Measurements from ENCODE around the gene MYZAP. TPM values are rescaled to one million over a fixed set of nuclear protein-coding genes. Genes with fewer than 3 reads are reported as not detected.

Gene MYZAP
- total RNA-seq, 1 experiment from 2014 or later: 6.4 TPM

DNA sequence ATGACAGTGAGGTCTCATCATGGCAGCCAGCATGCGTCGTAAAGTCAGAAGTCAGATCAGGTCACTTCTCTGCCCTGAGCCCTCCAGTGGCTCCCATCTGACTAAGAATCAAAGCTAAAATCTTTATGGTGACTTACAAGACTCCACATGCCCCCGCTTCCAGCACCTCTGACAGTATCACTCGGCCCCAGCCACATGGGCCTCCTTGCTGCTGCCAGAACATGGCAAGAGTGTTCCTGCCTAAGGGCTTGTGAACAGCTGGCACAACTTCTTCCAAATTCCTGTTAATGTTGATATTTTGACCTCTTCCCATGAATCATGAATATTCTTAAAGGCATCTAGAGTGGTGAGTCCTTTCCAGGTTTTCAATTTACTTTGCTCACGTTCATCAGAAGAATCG lies 135.3 kb downstream of the MYZAP start:
- CTCF ChIA-PET: no interaction called here
- H3K27ac Mint-ChIP-seq (ENCODE audit: unreplicated experiment): no peak overlapping the region
- H3K9me3 Mint-ChIP-seq (ENCODE audit: unreplicated experiment): no peaks in the 10 kb centered on the region
- BruUV-seq (replicated peaks): no TSS peak
- no peaks in the 10 kb centered on the region for H3K36me3 ChIP-seq (ENCODE audit: control insufficient read depth, insufficient read depth, low read length)
- no peaks in the 10 kb centered on the region for H3K9me3 ChIP-seq
- H3K27me3 Mint-ChIP-seq (ENCODE audit: insufficient read depth, unreplicated experiment): no peaks in the 10 kb centered on the region
- intact Hi-C loops (cut with micrococcal nuclease; ENCODE audit: unreplicated experiment): no loop called here
- TF ChIP-seq, protein P1, sequence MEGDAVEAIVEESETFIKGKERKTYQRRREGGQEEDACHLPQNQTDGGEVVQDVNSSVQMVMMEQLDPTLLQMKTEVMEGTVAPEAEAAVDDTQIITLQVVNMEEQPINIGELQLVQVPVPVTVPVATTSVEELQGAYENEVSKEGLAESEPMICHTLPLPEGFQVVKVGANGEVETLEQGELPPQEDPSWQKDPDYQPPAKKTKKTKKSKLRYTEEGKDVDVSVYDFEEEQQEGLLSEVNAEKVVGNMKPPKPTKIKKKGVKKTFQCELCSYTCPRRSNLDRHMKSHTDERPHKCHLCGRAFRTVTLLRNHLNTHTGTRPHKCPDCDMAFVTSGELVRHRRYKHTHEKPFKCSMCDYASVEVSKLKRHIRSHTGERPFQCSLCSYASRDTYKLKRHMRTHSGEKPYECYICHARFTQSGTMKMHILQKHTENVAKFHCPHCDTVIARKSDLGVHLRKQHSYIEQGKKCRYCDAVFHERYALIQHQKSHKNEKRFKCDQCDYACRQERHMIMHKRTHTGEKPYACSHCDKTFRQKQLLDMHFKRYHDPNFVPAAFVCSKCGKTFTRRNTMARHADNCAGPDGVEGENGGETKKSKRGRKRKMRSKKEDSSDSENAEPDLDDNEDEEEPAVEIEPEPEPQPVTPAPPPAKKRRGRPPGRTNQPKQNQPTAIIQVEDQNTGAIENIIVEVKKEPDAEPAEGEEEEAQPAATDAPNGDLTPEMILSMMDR (IDR thresholded peaks at IDR 0.05; ENCODE audit: insufficient read depth in 1 of 2, low read depth in 1 of 2, low read length in 1 of 2, severe bottlenecking in 1 of 2, unreplicated experiment in 1 of 2): no peak
- H3K36me3 Mint-ChIP-seq (ENCODE audit: insufficient read depth, unreplicated experiment): no peaks in the 10 kb centered on the region
- peaks cover 7% of the 10 kb centered on the region for H3K4me1 Mint-ChIP-seq (ENCODE audit: low read depth, unreplicated experiment)
- POLR2A ChIA-PET: interaction anchor here (0.5 kb wide), 1 partner anchor 21 kb away, joined by 3 read pairs; the partner anchor contains the start of gene POLR2M
- H3K4me1 ChIP-seq: no peaks in the 10 kb centered on the region
- DNase-seq: no peak
- H3K4me3 ChIP-seq (ENCODE audit: low read depth, low read length): no peak overlapping the region
- no peaks in the 10 kb centered on the region for H3K27me3 ChIP-seq (replicated peaks; ENCODE audit: control insufficient read depth, insufficient read depth, low read length)
- H3K4me3 Mint-ChIP-seq (ENCODE audit: unreplicated experiment): no peak overlapping the region

DNA sequence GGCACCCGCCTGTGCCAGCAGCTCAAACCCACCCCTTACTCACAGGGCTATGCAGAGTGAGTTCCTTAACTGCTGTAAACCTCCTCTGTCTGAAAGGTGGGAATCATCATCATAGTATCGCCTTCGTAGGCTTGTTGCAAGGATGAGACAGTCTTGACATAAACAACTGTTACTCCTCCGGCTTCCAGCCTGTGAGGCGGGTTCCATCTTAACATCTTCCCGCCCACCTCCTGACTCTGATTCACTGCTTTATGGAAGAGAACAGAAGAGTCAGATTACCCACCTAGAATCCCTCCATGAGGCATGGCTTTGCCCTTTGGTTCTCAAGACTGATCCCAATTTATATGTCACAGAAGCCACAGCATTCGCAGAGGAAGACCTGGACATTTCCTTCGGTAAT lies 136.7 kb downstream of the MYZAP start:
- H3K9me3 Mint-ChIP-seq (ENCODE audit: unreplicated experiment): no peaks in the 10 kb centered on the region
- no peak for DNase-seq
- POLR2A ChIA-PET: no interaction called here
- no peaks in the 10 kb centered on the region for H3K36me3 Mint-ChIP-seq (ENCODE audit: insufficient read depth, unreplicated experiment)
- intact Hi-C loops (cut with micrococcal nuclease; ENCODE audit: unreplicated experiment): no loop called here
- TF ChIP-seq, protein P1 (IDR thresholded peaks at IDR 0.05; ENCODE audit: insufficient read depth in 1 of 2, low read depth in 1 of 2, low read length in 1 of 2, severe bottlenecking in 1 of 2, unreplicated experiment in 1 of 2): no peak
- no TSS peak for BruUV-seq (replicated peaks)
- H3K4me3 ChIP-seq (ENCODE audit: low read depth, low read length): no peak overlapping the region
- no peaks in the 10 kb centered on the region for H3K4me1 Mint-ChIP-seq (ENCODE audit: low read depth, unreplicated experiment)
- no peaks in the 10 kb centered on the region for H3K9me3 ChIP-seq
- H3K27me3 Mint-ChIP-seq (ENCODE audit: insufficient read depth, unreplicated experiment): no peaks in the 10 kb centered on the region
- H3K27me3 ChIP-seq (replicated peaks; ENCODE audit: control insufficient read depth, insufficient read depth, low read length): no peaks in the 10 kb centered on the region
- no peak overlapping the region for H3K27ac Mint-ChIP-seq (ENCODE audit: unreplicated experiment)
- H3K4me1 ChIP-seq: no peaks in the 10 kb centered on the region
- CTCF ChIA-PET: interaction anchor here (1.0 kb wide), 1 partner anchor 23 kb away, joined by 4 read pairs; no protein-coding TSS in a partner anchor
- H3K36me3 ChIP-seq (ENCODE audit: control insufficient read depth, insufficient read depth, low read length): no peaks in the 10 kb centered on the region
- no peak overlapping the region for H3K4me3 Mint-ChIP-seq (ENCODE audit: unreplicated experiment)

DNA sequence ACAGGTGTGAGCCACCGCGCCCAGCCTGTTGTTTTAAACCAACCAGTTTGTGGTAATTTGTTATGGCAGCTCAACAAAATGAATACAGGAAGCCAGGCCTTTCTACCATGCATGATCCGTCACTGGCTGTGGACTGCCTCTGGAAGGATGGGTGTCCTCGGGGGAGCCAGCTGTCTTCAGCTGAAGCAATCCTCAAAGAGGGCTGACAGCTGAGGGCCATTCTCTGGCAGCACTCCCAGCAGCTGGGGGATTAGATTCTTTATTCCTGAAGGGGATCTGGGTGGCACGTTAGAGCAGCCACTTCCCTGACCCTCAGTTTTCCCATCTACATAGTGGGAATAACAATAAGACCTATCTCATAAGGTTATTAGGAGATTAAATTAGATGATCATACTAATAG lies 139.2 kb downstream of the MYZAP start:
- POLR2A ChIA-PET: no interaction called here
- H3K36me3 ChIP-seq (ENCODE audit: control insufficient read depth, insufficient read depth, low read length): no peaks in the 10 kb centered on the region
- DNase-seq: no peak
- Mint-ChIP-seq H3K9me3 (ENCODE audit: unreplicated experiment) (no peaks in the 10 kb centered on the region), H3K27ac (ENCODE audit: unreplicated experiment) (no peak overlapping the region), H3K4me3 (ENCODE audit: unreplicated experiment) (no peak overlapping the region), H3K27me3 (ENCODE audit: insufficient read depth, unreplicated experiment) (no peaks in the 10 kb centered on the region), H3K36me3 (ENCODE audit: insufficient read depth, unreplicated experiment) (no peaks in the 10 kb centered on the region), H3K4me1 (ENCODE audit: low read depth, unreplicated experiment) (no peaks in the 10 kb centered on the region)
- CTCF ChIA-PET: no interaction called here
- H3K4me1 ChIP-seq: no peaks in the 10 kb centered on the region
- no peaks in the 10 kb centered on the region for H3K27me3 ChIP-seq (replicated peaks; ENCODE audit: control insufficient read depth, insufficient read depth, low read length)
- intact Hi-C loops (cut with micrococcal nuclease; ENCODE audit: unreplicated experiment): loop anchor here (10.0 kb wide), 1 partner anchor 166 kb away; no protein-coding TSS in a partner anchor
- H3K4me3 ChIP-seq (ENCODE audit: low read depth, low read length): no peak overlapping the region
- H3K9me3 ChIP-seq: no peaks in the 10 kb centered on the region
- no TSS peak for BruUV-seq (replicated peaks)
- TF ChIP-seq, protein P1 (IDR thresholded peaks at IDR 0.05; ENCODE audit: insufficient read depth in 1 of 2, low read depth in 1 of 2, low read length in 1 of 2, severe bottlenecking in 1 of 2, unreplicated experiment in 1 of 2): no peak
